GM12878 (cell line): Measurements from ENCODE around the gene ZFHX2. TPM values are rescaled to one million over a fixed set of nuclear protein-coding genes. Genes with fewer than 3 reads are reported as not detected.

Experiments used
- ATAC-seq: fragments of 200-7000 bp; cut with Tn5 transposase; 3 replicates; pipeline ENCODE4 v1.9.1; 2020; ENCODE audit warnings: mild to moderate bottlenecking, moderate library complexity
- BruUV-seq: library from RNA; stranded (reverse); fragments of 400-500 nt; replicated peaks from 2 replicates; lab custom pipeline; 2021; lab: Mats Ljungman, UMichigan
- CTCF ChIA-PET: fragments of 300-600 bp; sonication (Branson Sonifier 250); formaldehyde crosslinking; extraction: SDS; loops from one replicate; lab custom pipeline; 2021; ENCODE audit warnings: inconsistent platforms; lab: Yijun Ruan, JAX
- POLR2A ChIA-PET: fragments of 350-600 bp; formaldehyde crosslinking; extraction: SDS; loops from one replicate; lab custom pipeline; 2021; ENCODE audit warnings: inconsistent platforms; lab: Charles Lee
- RAD21 ChIA-PET: fragments of 300-600 bp; sonication (Branson Sonifier 250); formaldehyde crosslinking; loops from one replicate; lab custom pipeline; 2023; ENCODE audit warnings: antibody characterized with exemption; ENCODE audit not compliant: unreplicated experiment; lab: Charles Lee
- SMC1A ChIA-PET: fragments of 300-600 bp; sonication (Branson Sonifier 250); formaldehyde crosslinking; loops from one replicate; lab custom pipeline; 2023; ENCODE audit not compliant: unreplicated experiment, uncharacterized antibody; lab: Charles Lee
- DNase-seq: peaks from one replicate; pipeline ENCODE4 v3.0.0-alpha.2; 2011; ENCODE audit warnings: low read depth, low spot score
- FAIRE-seq: peaks from 3 replicates; lab custom pipeline; 2011; peaks lifted over from hg19 to GRCh38; lab: Jason Lieb, UNC
- H2AFZ ChIP-seq: 2 replicates; pipeline ENCODE4 v1.6.0; 2011; ENCODE audit warnings: low read depth, low read length, control low read depth; ENCODE audit not compliant: control insufficient read depth
- H3K27ac ChIP-seq: 2 replicates; pipeline ENCODE4 v1.5.1; 2011; ENCODE audit warnings: control low read depth; ENCODE audit not compliant: control insufficient read depth, insufficient read depth
- H3K27me3 ChIP-seq, 2 experiments: replicated peaks in 1 of 2; 2 replicates each; pipeline versions ENCODE4 v1.6.0 to v1.6.1; 2011; ENCODE audit warnings: low read length in 1 of 2; ENCODE audit not compliant: control insufficient read depth in 2 of 2, insufficient read depth in 2 of 2
- H3K36me3 ChIP-seq, 2 experiments: 2 replicates each; pipeline ENCODE4 v1.5.1; 2011; ENCODE audit warnings: low read length in 1 of 2; ENCODE audit not compliant: control insufficient read depth in 2 of 2, insufficient read depth in 2 of 2
- H3K4me1 ChIP-seq: 2 replicates; pipeline ENCODE4 v1.6.1; 2011; ENCODE audit warnings: mild to moderate bottlenecking, low read length, moderate library complexity, mixed read lengths; ENCODE audit not compliant: control insufficient read depth, insufficient read depth
- H3K4me2 ChIP-seq: 2 replicates; pipeline ENCODE4 v1.6.0; 2011; ENCODE audit warnings: control low read depth; ENCODE audit not compliant: control insufficient read depth, insufficient read depth
- H3K4me3 ChIP-seq: fragments of 200-600 bp; sonication (generic); 2 replicates; pipeline ENCODE4 v1.5.1; 2016
- H3K79me2 ChIP-seq: 2 replicates; pipeline ENCODE4 v1.6.0; 2011; ENCODE audit warnings: low read length; ENCODE audit not compliant: control insufficient read depth, insufficient read depth
- H3K9ac ChIP-seq: 2 replicates; pipeline ENCODE4 v1.8.0; 2011; ENCODE audit warnings: low read length, control low read depth, mixed read lengths; ENCODE audit not compliant: control insufficient read depth, insufficient read depth
- H3K9me3 ChIP-seq: replicated peaks from 3 replicates; pipeline ENCODE4 v1.5.1; 2011; ENCODE audit warnings: mild to moderate bottlenecking, low read length; ENCODE audit not compliant: control insufficient read depth, insufficient read depth
- H4K20me1 ChIP-seq: 2 replicates; pipeline ENCODE4 v1.6.0; 2011; ENCODE audit not compliant: control insufficient read depth, insufficient read depth
- CTCF ChIP-seq, 3 experiments: IDR thresholded peaks in 2 of 3; conservative IDR thresholded peaks in 1 of 3; 2 replicates each; pipeline ENCODE4 v1.5.1; 2011; ENCODE audit warnings: low read depth in 3 of 3, low read length in 3 of 3, mild to moderate bottlenecking in 3 of 3, control low read depth in 2 of 3, moderate library complexity in 2 of 3, inconsistent platforms in 1 of 3, mixed read lengths in 1 of 3; ENCODE audit not compliant: control insufficient read depth in 2 of 3, insufficient read depth in 1 of 3; ENCODE audit errors: extremely low read depth in 1 of 3
- HDAC2 ChIP-seq: fragments of 200-600 bp; sonication (generic); IDR thresholded peaks from 2 replicates; pipeline ENCODE4 v1.6.1; 2017
- IRF4 ChIP-seq: IDR thresholded peaks from 2 replicates; pipeline ENCODE4 v1.6.1; 2011; ENCODE audit warnings: low read depth, low read length
- IRF5 ChIP-seq: fragments of 450-650 bp; IDR thresholded peaks from 2 replicates; pipeline ENCODE4 v1.6.1; 2017; ENCODE audit warnings: borderline replicate concordance
- POLR2A ChIP-seq: IDR thresholded peaks from 2 replicates; pipeline ENCODE4 v1.6.1; 2011; ENCODE audit warnings: low read depth, mild to moderate bottlenecking, low read length
- RELB ChIP-seq: fragments of 450-650 bp; IDR thresholded peaks from 2 replicates; pipeline ENCODE4 v1.6.1; 2017; ENCODE audit warnings: low read depth, mild to moderate bottlenecking, moderate library complexity
- SMAD5 ChIP-seq: IDR thresholded peaks from 2 replicates; pipeline ENCODE4 v1.6.1; 2016; ENCODE audit warnings: antibody characterized with exemption, low read depth
- WGBS: methylation state at CpG from one replicate; pipeline ENCODE4 v1.1.6; 2016; ENCODE audit warnings: low lambda C conversion rate; ENCODE audit not compliant: insufficient replicate concordance, insufficient coverage; ENCODE audit errors: missing lambda C conversion rate; 5-methylcytosine and 5-hydroxymethylcytosine counted together
- in situ Hi-C: fragments of 300-500 bp; cut with MboI; formaldehyde crosslinking; loops from 9 replicates; pipeline ENCODE4 v1.14.3; 2018; ENCODE audit warnings: mixed read lengths
- intact Hi-C: fragments of 100-400 bp; cut with micrococcal nuclease; formaldehyde crosslinking; loops from one replicate; pipeline ENCODE4 v1.14.2; 2022; ENCODE audit not compliant: unreplicated experiment
- polyA plus RNA-seq, 11 experiments: library from polyadenylated mRNA; depleted of rRNA in 4 of 11; unstranded in 6 of 11; stranded (reverse) in 5 of 11; fragments of >200 nt; fragmentation: Nextera tagmentation in 4 of 11; fragmentation: Illumina TruSeq in 1 of 11; extraction: Ambion mirVana in 4 of 11; extraction: Trizol in 1 of 11; gene quantifications; 1 replicate in 1 of 11; 2 replicates in 10 of 11; pipeline versions ENCODE4 v1.2.1 to v1.2.3, GENCODE V29; 2011 to 2016; ENCODE audit warnings: inconsistent platforms in 2 of 11, missing spikeins in 2 of 11, low read depth in 1 of 11
- total RNA-seq, 4 experiments: library from RNA; depleted of rRNA in 3 of 4; stranded (reverse); fragments of >200 nt in 3 of 4; fragmentation: Illumina TruSeq in 1 of 4; extraction: Trizol in 1 of 4; gene quantifications; 2 replicates each; pipeline versions ENCODE4 v1.2.1 to v1.2.3, GENCODE V29; 2013 to 2021

Gene ZFHX2
- total and polyA plus RNA-seq, 10 of the 15 experiments (the other 5 are each of a cell fraction or from before 2014, with no cell fraction given), result 0.27 to 2.2 (median 0.55) TPM

- no peak for DNase-seq
- no peak overlapping the region for H3K4me3 ChIP-seq
- peaks cover 7% of the 10 kb centered on the region for H3K4me1 ChIP-seq
- no peak overlapping the region for H2AFZ ChIP-seq
- no peaks in the 10 kb centered on the region for H4K20me1 ChIP-seq
- SMC1A ChIA-PET, result interaction anchor here (1.0 to 9.7 kb wide), 2 partner anchors 85 to 116 kb away, joined by 4 to 124 read pairs; no protein-coding TSS in a partner anchor
- TF ChIP-seq POLR2A (peak; percentile 58), IRF4 (no peak), SMAD5 (no peak), CTCF (IDR thresholded peaks at IDR 0.05 in 2 of 3, conservative IDR thresholded peaks at IDR 0.05 in 1 of 3; ENCODE audit: control insufficient read depth in 2 of 3, extremely low read depth in 1 of 3, insufficient read depth in 1 of 3, low read depth in 3 of 3, low read length in 3 of 3) (no peak), IRF5 (no peak), HDAC2 (no peak), RELB (no peak)
- no peak for ATAC-seq
- 79% methylated on average over 14 of the region's 14 CpGs for WGBS
- H3K79me2 ChIP-seq, result peaks cover 16% of the 10 kb centered on the region
- no TSS peak for BruUV-seq
- POLR2A ChIA-PET, result interaction anchor here (1.3 kb wide), 1 partner anchor 85 kb away, joined by 3 read pairs; no protein-coding TSS in a partner anchor
- H3K36me3 ChIP-seq, result peaks cover 16 to 23% of the 10 kb centered on the region in 2 experiments
- no peak for FAIRE-seq
- no peaks in the 10 kb centered on the region for H3K27me3 ChIP-seq
- H3K4me2 ChIP-seq, result no peak overlapping the region
- H3K9ac ChIP-seq, result no peak overlapping the region
- H3K9me3 ChIP-seq, result no peaks in the 10 kb centered on the region
- in situ Hi-C loops (no loop called here), intact Hi-C loops (no loop called here)
- RAD21 ChIA-PET, result interaction anchor here (0.8 to 1.3 kb wide), 2 partner anchors 84 to 85 kb away, joined by 4 to 6 read pairs; no protein-coding TSS in a partner anchor
- CTCF ChIA-PET, result interaction anchor here (0.9 to 13.1 kb wide), 11 partner anchors 10 to 241 kb away, joined by 3 to 436 read pairs (median 6); partner anchors contain the start of genes NGDN and ZFHX2
- no peak overlapping the region for H3K27ac ChIP-seq
Measured at GRCh38 chr14:23563473-23564180, 12.1 kb upstream of the ZFHX2 start.
